ENCODE results near the gene VPS35L. TPM values are rescaled to one million over a fixed set of nuclear protein-coding genes. Genes with fewer than 3 reads are reported as not detected.

Gene VPS35L
- total RNA-seq, 1 donor from 2014 or later = 38.1 TPM

GRCh38 chr16:19696961-19697360 is 141.5 kb downstream of the VPS35L start:
- Histone ChIP-seq H3K4me1 (ENCODE audit: control insufficient read depth in 3 of 3, insufficient read depth in 3 of 3, low read length in 3 of 3) (peaks cover 35 to 48% (median 36%) of the 10 kb centered on the region in 3 donors), H3K4me3 (ENCODE audit: low read length in 3 of 3) (no peak overlapping the region), H3K36me3 (ENCODE audit: control insufficient read depth in 3 of 3, insufficient read depth in 3 of 3, low read length in 3 of 3) (peaks cover 4 to 5% (median 5%) of the 10 kb centered on the region in 3 donors), H3K27me3 (ENCODE audit: control insufficient read depth in 3 of 3, insufficient read depth in 3 of 3, low read length in 3 of 3) (no peaks in the 10 kb centered on the region), H3K27ac (ENCODE audit: low read depth, low read length) (peak overlapping the region; percentile 85), H3K9me3 (ENCODE audit: control insufficient read depth in 3 of 3, low read length in 3 of 3) (no peaks in the 10 kb centered on the region), H3K9ac (ENCODE audit: low read depth in 1 of 3, low read length in 3 of 3) (peak overlapping the region in 2 of 3 donors; percentile 34 to 54)

- peaks cover 35 to 48% (median 36%) of the 10 kb centered on the region in 3 donors for H3K4me1 ChIP-seq (ENCODE audit: control insufficient read depth in 3 of 3, insufficient read depth in 3 of 3, low read length in 3 of 3)
- no peak overlapping the region for H3K9ac ChIP-seq (ENCODE audit: low read depth in 1 of 3, low read length in 3 of 3)
- peaks cover 4 to 8% (median 5%) of the 10 kb centered on the region in 3 donors for H3K36me3 ChIP-seq (ENCODE audit: control insufficient read depth in 3 of 3, insufficient read depth in 3 of 3, low read length in 3 of 3)
- no peak overlapping the region for H3K4me3 ChIP-seq (ENCODE audit: low read length in 3 of 3)
- no peaks in the 10 kb centered on the region for H3K9me3 ChIP-seq (ENCODE audit: control insufficient read depth in 3 of 3, low read length in 3 of 3)
- H3K27me3 ChIP-seq (ENCODE audit: control insufficient read depth in 3 of 3, insufficient read depth in 3 of 3, low read length in 3 of 3) = no peaks in the 10 kb centered on the region
- H3K27ac ChIP-seq (ENCODE audit: low read depth, low read length) = peak overlapping the region; percentile 44
These were observed 142.3 kb downstream of the VPS35L start for GRCh38 chr16:19697756-19698318.

- Histone ChIP-seq H3K9me3 (ENCODE audit: control insufficient read depth in 3 of 3, low read length in 3 of 3) (no peaks in the 10 kb centered on the region), H3K36me3 (ENCODE audit: control insufficient read depth in 3 of 3, insufficient read depth in 3 of 3, low read length in 3 of 3) (peaks cover 5 to 12% (median 8%) of the 10 kb centered on the region in 3 donors), H3K27me3 (ENCODE audit: control insufficient read depth in 3 of 3, insufficient read depth in 3 of 3, low read length in 3 of 3) (no peaks in the 10 kb centered on the region), H3K4me3 (ENCODE audit: low read length in 3 of 3) (peak overlapping the region in 1 of 3 donors; percentile 17), H3K4me1 (ENCODE audit: control insufficient read depth in 3 of 3, insufficient read depth in 3 of 3, low read length in 3 of 3) (peaks cover 35 to 48% (median 38%) of the 10 kb centered on the region in 3 donors), H3K9ac (ENCODE audit: low read depth in 1 of 3, low read length in 3 of 3) (peak overlapping the region; percentile 28 to 50 (median 30)), H3K27ac (ENCODE audit: low read depth, low read length) (peak overlapping the region; percentile 44)
These were observed 143.3 kb downstream of the VPS35L start for GRCh38 chr16:19698480-19699465.

- H3K36me3 ChIP-seq (ENCODE audit: control insufficient read depth in 3 of 3, insufficient read depth in 3 of 3, low read length in 3 of 3) = peaks cover 5 to 13% (median 12%) of the 10 kb centered on the region in 3 donors
- H3K27ac ChIP-seq (ENCODE audit: low read depth, low read length) = peak overlapping the region; percentile 44
These were observed 144.0 kb downstream of the VPS35L start for GRCh38 chr16:19699472-19699871.

DNA sequence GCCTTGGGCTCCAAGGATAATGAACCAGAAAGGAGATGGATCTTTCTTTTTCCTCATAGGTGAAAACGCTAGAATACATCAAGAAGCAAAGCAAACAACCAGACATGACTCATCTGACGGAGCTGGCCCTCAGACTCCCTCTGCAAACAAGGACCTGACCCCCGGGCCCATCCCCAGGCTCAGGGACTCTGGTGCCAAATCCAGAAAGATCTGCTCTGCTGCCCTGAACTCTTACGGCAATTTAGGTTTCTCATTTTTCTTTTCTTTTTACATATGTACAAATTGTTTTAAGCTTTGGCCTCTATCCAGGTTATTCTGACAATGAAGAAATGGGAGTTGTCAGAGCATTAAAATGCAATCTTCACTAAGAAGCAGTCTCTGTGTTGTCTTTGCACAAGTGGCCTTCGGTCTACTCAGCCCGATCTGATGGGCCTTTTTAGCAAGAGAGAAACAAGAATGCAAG is 144.8 kb downstream of the VPS35L start:
- Histone ChIP-seq H3K9ac (ENCODE audit: low read depth in 1 of 3, low read length in 3 of 3) (no peak overlapping the region), H3K4me1 (ENCODE audit: control insufficient read depth in 3 of 3, insufficient read depth in 3 of 3, low read length in 3 of 3) (peaks cover 38 to 61% (median 52%) of the 10 kb centered on the region in 3 donors), H3K27me3 (ENCODE audit: control insufficient read depth in 3 of 3, insufficient read depth in 3 of 3, low read length in 3 of 3) (no peaks in the 10 kb centered on the region), H3K4me3 (ENCODE audit: low read length in 3 of 3) (no peak overlapping the region), H3K9me3 (ENCODE audit: control insufficient read depth in 3 of 3, low read length in 3 of 3) (no peaks in the 10 kb centered on the region), H3K27ac (ENCODE audit: low read depth, low read length) (peak overlapping the region; percentile 44), H3K36me3 (ENCODE audit: control insufficient read depth in 3 of 3, insufficient read depth in 3 of 3, low read length in 3 of 3) (peaks cover 11 to 21% (median 21%) of the 10 kb centered on the region in 3 donors)

More at GRCh38 chr16:19699472-19699871, 144.0 kb downstream of the VPS35L start:
- H3K4me1 ChIP-seq (ENCODE audit: control insufficient read depth in 3 of 3, insufficient read depth in 3 of 3, low read length in 3 of 3) = peaks cover 35 to 54% (median 44%) of the 10 kb centered on the region in 3 donors
- no peak overlapping the region for H3K4me3 ChIP-seq (ENCODE audit: low read length in 3 of 3)
- no peaks in the 10 kb centered on the region for H3K27me3 ChIP-seq (ENCODE audit: control insufficient read depth in 3 of 3, insufficient read depth in 3 of 3, low read length in 3 of 3)
- peak overlapping the region in 1 of 3 donors; percentile 50 for H3K9ac ChIP-seq (ENCODE audit: low read depth in 1 of 3, low read length in 3 of 3)
- no peaks in the 10 kb centered on the region for H3K9me3 ChIP-seq (ENCODE audit: control insufficient read depth in 3 of 3, low read length in 3 of 3)

DNA sequence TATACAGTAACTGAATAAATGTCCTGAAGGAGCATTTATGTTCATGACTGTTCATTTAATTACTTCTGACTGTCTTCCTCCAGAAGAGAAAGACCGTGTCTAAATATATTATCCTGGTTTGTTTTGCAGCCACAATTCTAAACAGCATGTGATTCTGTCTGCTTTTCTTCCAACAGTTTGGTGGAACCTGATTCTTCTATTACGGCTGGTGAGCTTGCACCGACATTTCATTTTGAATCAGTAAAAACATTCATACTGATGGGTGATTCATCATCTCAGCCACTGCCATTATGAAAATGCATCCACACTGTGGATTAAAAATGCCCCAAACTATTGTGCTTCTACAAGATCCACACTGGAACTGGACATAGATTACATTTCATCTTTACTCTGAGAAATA is 145.6 kb downstream of the VPS35L start:
- Histone ChIP-seq H3K4me3 (ENCODE audit: low read length in 3 of 3) (no peak overlapping the region), H3K27ac (ENCODE audit: low read depth, low read length) (peak overlapping the region; percentile 26), H3K9me3 (ENCODE audit: control insufficient read depth in 3 of 3, low read length in 3 of 3) (no peaks in the 10 kb centered on the region), H3K27me3 (ENCODE audit: control insufficient read depth in 3 of 3, insufficient read depth in 3 of 3, low read length in 3 of 3) (no peaks in the 10 kb centered on the region), H3K9ac (ENCODE audit: low read depth in 1 of 3, low read length in 3 of 3) (no peak overlapping the region), H3K4me1 (ENCODE audit: control insufficient read depth in 3 of 3, insufficient read depth in 3 of 3, low read length in 3 of 3) (peaks cover 41 to 58% (median 54%) of the 10 kb centered on the region in 3 donors), H3K36me3 (ENCODE audit: control insufficient read depth in 3 of 3, insufficient read depth in 3 of 3, low read length in 3 of 3) (peaks cover 18 to 27% (median 22%) of the 10 kb centered on the region in 3 donors)

GRCh38 chr16:19703172-19703889 is 147.8 kb downstream of the VPS35L start:
- H3K4me1 ChIP-seq (ENCODE audit: control insufficient read depth in 3 of 3, insufficient read depth in 3 of 3, low read length in 3 of 3) = peaks cover 27 to 39% (median 33%) of the 10 kb centered on the region in 3 donors
- H3K27ac ChIP-seq (ENCODE audit: low read depth, low read length) = peak overlapping the region; percentile 69
- H3K9me3 ChIP-seq (ENCODE audit: control insufficient read depth in 3 of 3, low read length in 3 of 3) = no peaks in the 10 kb centered on the region
- no peaks in the 10 kb centered on the region for H3K27me3 ChIP-seq (ENCODE audit: control insufficient read depth in 3 of 3, insufficient read depth in 3 of 3, low read length in 3 of 3)
- H3K4me3 ChIP-seq (ENCODE audit: low read length in 3 of 3) = no peak overlapping the region
- H3K9ac ChIP-seq (ENCODE audit: low read depth in 1 of 3, low read length in 3 of 3) = no peak overlapping the region
- peaks cover 15 to 30% (median 24%) of the 10 kb centered on the region in 3 donors for H3K36me3 ChIP-seq (ENCODE audit: control insufficient read depth in 3 of 3, insufficient read depth in 3 of 3, low read length in 3 of 3)

DNA sequence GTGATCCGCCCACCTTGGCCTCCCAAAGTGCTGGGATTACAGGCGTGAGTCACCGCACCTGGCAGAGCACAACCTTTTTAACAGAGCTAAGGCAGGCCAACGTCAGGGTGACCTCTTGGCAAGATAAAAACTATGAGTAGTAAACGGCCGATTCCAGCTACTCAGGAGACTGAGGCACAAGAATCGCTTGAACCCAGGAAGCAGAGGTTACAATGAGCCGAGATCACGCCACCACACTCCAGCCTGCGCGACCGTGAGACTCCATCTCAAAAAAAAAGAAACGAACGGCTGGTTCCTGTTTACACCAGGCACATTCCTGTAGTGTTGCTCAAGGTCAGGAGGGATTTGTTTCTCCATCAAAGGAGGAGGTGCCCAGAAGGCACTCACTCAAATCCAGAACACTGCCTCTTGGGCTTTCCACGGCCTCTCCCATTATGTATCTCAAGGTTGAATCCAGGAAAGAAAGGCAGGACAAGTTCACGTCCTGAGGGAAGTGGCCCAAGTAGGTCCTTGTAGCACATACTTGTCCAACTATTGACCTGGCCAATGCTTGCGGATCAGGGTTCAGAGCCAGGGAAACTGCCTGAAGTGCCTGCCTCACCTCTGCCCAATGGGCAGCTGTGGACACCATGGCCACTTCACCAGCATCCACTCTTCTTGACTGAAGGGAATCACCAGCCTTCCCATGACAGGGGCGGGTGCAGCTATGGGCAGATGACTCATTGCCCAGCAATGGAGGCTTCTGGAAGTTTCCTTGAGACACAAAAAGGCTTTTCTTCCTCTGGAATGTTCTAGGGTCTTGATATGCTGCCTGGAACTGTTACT is 149.0 kb downstream of the VPS35L start:
- Histone ChIP-seq H3K27me3 (ENCODE audit: control insufficient read depth in 3 of 3, insufficient read depth in 3 of 3, low read length in 3 of 3) (no peaks in the 10 kb centered on the region), H3K4me1 (ENCODE audit: control insufficient read depth in 3 of 3, insufficient read depth in 3 of 3, low read length in 3 of 3) (peaks cover 20 to 37% (median 27%) of the 10 kb centered on the region in 3 donors), H3K36me3 (ENCODE audit: control insufficient read depth in 3 of 3, insufficient read depth in 3 of 3, low read length in 3 of 3) (peaks cover 27 to 42% (median 28%) of the 10 kb centered on the region in 3 donors)

DNA sequence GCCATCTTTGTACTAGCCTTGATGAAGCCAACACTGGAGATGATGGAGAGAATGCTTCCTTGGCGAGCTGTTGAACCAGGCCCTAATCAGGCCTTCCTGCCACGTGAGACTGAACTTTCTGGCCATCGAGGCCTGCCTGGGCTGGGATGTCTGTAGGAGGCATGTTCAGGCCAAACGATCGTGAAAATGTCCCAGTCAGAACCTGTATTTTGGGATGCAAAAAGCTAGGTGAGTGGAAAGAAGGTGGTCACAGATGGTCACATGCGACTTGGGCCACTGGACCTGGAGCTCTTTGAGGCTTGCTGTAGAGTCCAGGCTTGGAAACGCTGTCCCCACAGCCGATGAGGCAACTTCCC is 149.6 kb downstream of the VPS35L start:
- no peaks in the 10 kb centered on the region for H3K27me3 ChIP-seq (ENCODE audit: control insufficient read depth in 3 of 3, insufficient read depth in 3 of 3, low read length in 3 of 3)
- H3K4me1 ChIP-seq (ENCODE audit: control insufficient read depth in 3 of 3, insufficient read depth in 3 of 3, low read length in 3 of 3) = peaks cover 18 to 36% (median 31%) of the 10 kb centered on the region in 3 donors
- peak overlapping the region; percentile 69 for H3K27ac ChIP-seq (ENCODE audit: low read depth, low read length)
- H3K9ac ChIP-seq (ENCODE audit: low read depth in 1 of 3, low read length in 3 of 3) = no peak overlapping the region
- H3K4me3 ChIP-seq (ENCODE audit: low read length in 3 of 3) = no peak overlapping the region
- H3K9me3 ChIP-seq (ENCODE audit: control insufficient read depth in 3 of 3, low read length in 3 of 3) = no peaks in the 10 kb centered on the region
- peaks cover 33 to 48% (median 34%) of the 10 kb centered on the region in 3 donors for H3K36me3 ChIP-seq (ENCODE audit: control insufficient read depth in 3 of 3, insufficient read depth in 3 of 3, low read length in 3 of 3)

More for the DNA sequence above, 149.0 kb downstream of the VPS35L start:
- Histone ChIP-seq H3K9me3 (ENCODE audit: control insufficient read depth in 3 of 3, low read length in 3 of 3) (no peaks in the 10 kb centered on the region), H3K9ac (ENCODE audit: low read depth in 1 of 3, low read length in 3 of 3) (peak overlapping the region in 1 of 3 donors; percentile 25), H3K27ac (ENCODE audit: low read depth, low read length) (peak overlapping the region; percentile 69), H3K4me3 (ENCODE audit: low read length in 3 of 3) (no peak overlapping the region)
